ENCODE data around the gene ZDHHC3.
A peak's percentile ranks its signal among the peaks of the same experiment; 100 is the strongest.

ZDHHC3 gene

DNA sequence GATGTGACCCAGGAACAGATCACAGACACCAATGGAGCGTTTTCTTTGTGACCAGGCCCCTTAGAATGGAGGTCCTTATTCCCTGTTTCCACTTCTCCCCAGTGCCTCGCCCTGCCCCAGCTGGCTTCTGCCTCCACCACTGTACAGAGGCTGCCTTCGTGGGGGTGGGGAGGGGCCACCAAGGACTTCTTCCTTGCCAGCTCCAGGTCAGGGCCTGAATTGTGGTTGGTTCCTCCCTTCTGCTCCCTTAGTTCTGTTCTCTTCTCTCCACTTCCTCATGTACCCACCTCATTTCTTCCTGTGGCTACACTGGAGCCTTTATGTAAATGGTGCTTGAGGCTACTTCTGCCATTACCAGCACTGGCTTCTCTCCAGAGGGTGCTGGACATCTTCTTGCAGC, 85.1 kb downstream of the ZDHHC3 start:
- no peak for DNase-seq

DNA sequence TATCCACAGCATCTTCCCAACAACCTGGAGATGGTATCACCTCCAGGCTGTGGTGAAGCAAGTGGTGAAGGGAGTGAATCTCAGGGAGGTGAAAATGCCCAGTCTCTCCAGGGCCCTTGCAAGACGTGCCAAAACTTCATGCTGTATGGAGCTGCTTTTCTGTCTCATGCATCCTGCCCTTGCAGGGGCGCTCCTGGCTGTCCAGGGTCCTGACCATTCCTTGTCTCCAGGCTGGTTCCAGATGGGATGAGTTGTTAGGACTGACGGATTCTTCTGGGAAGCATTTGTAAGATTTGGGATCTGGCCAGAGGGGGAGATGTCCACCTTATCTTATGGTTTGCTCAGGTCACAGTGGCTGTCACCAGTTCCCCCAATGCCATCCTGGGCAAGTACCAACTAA, 85.7 kb downstream of the ZDHHC3 start:
- DNase-seq = no peak

DNA sequence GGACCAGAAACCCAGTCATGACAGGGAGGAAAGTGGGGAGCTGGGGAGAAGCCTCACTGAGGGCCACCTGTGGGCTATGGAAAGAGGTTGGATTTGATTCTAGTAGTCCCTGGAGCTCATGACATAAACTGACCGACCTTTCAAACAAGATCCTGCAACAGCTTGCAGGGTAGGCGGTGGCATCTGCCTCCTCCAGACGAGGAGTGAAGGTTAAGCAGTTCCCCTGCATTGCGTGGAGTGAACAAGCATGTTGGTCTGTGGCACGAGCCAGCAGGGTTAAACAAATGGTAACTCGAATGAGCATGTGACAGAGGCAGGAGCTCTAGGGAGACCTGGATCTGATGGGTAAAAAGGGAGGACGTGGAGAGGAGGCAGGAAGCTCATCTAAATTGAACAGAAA, 88.9 kb downstream of the ZDHHC3 start:
- DNase-seq = no peak

- DNase-seq = no peak
Observed at GRCh38 chr3:44886561-44886960, 89.4 kb downstream of the ZDHHC3 start.

DNA sequence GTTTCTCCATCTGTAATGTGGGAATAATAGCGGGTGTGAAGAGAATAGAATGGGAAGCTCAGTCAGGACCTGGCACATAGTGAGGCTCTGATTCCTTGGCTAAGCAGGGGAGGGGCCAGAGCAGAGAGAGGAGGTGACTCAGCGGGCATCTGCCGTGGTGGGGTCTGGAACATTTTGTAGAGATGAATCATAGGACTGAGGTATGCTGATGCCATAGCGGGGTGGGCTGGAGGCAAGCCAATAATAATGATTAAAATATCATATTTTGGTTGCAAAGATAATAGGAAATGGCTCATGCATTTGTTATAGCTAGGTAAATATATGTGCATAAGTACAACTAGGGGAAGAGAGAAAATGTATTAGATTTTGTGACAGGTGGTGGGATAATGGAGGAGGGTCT, 90.4 kb downstream of the ZDHHC3 start:
- DNase-seq = peak; percentile 78

- DNase-seq = peak; percentile 82
Observed at GRCh38 chr3:44883999-44884431, 92.0 kb downstream of the ZDHHC3 start.

DNA sequence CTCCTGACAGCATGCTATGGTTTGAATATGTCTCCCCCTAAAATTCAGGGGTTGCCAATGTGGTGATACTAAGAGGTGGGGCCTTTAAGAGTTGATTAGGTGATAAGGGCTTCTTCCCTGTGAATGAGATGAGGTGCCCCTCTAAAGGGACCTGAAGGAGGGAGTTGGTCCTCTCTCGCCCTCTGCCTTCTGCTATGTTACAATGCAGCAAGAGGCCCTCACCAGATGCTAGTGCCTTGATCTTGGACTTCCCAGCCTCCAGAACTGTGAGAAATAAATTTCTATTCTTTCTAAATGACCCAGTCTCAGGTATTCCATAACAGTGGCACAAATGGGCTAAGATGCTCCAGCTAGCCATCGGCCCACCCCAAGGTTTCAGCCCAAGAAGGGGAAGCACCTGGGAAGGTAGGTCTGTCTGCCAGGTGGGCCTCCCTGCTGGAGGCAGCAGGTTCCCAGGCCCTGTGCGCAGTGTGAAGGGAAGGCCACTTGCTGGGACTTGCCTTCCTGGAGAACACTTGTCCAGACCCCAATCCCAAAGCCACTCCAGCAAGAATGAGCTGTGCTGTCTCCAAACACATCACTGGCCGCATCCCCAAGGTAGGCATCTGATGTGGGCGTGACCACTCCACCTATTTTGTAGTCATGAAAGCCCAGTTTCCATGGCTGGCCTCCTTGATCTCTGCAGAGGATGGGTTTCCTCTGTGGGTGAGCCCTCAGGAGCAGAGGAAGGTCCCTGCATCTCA, 92.6 kb downstream of the ZDHHC3 start:
- no peak for DNase-seq

DNA sequence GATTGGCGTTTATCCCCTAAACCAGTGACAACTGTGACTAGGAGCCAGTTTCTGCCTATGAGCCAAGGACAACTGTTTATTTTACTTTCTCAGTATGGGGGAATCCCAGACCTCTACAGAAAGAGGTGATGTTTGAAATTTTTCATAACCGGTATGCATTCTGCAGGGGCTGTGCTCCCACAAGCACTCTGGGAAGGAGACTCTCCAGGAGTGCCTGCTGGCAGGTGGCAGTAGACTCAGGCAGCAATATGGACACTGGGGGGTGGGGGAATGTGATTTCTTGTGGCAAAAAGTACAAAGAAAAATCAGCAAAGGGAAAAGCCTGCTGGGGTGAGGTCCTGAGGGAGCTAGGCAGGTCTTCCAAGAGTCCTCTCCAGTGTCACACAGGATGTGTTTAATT, 95.7 kb downstream of the ZDHHC3 start:
- DNase-seq = no peak

DNA sequence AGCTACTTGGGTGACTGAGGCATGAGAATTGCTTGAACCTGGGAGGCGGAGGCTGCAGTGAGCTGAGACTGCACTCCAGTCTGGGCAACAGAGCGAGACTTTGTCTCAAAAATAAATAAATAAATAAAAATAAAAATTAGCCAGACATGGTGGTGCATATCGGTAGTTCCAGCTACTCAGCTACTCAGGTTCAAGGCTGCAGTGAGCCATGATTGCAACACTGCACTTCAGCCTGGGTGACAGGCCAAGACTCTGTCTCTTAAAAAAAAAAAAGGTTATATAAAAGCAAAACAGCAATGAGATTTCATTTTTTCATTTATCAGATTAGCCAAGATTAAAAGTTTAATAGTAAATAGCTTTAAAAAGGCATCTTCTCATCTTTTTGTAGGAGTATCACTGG, 98.6 kb downstream of the ZDHHC3 start:
- no peak for DNase-seq

DNA sequence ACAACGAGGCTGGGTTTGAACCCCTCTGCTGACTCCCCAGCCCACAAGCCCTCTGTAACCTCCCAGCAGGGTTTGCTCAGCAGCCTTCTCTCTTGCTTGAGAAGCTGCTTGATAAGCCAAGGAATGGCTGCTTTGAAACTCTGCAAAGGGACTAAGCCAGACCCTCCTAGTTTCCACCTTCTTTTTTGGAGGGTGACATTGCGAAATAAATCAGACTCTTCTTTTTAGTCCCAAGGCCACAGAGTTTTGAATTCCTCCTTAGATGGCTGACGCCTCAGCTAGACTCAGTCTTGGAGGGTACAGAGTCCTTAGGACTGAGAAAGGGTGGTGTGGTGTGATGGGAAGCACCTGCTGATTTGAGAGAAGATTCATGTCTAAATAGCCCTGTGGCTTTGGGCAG, 100.4 kb downstream of the ZDHHC3 start:
- DNase-seq = no peak
